Smooth muscle cell (in vitro differentiated cells): ENCODE data around the gene ZNF414. TPM values are rescaled to one million over a fixed set of nuclear protein-coding genes. Genes with fewer than 3 reads are reported as not detected.
A peak's percentile ranks its signal among the peaks of the same experiment; 100 is the strongest.

ENCODE experiments used
- DNase-seq: peaks from one replicate; lab custom pipeline; 2025; ENCODE audit not compliant: unreplicated experiment; lab: John Stamatoyannopoulos, UW
- H2AFZ ChIP-seq: fragments of 200-600 bp; sonication (generic); 2 replicates; pipeline ENCODE4 v1.6.0; 2016; ENCODE audit warnings: antibody characterized with exemption, low read depth, mild to moderate bottlenecking
- H3F3A ChIP-seq: fragments of 200-600 bp; sonication (generic); 2 replicates; pipeline ENCODE4 v1.6.0; 2017; ENCODE audit warnings: antibody characterized with exemption, low read depth
- H3K27ac ChIP-seq: fragments of 200-600 bp; sonication (generic); 2 replicates; pipeline ENCODE4 v1.5.1; 2016; ENCODE audit warnings: low read depth, mild to moderate bottlenecking
- H3K27me3 ChIP-seq: fragments of 200-600 bp; sonication (generic); 2 replicates; pipeline ENCODE4 v1.6.1; 2016; ENCODE audit warnings: low read depth, mild to moderate bottlenecking
- H3K36me3 ChIP-seq: fragments of 200-600 bp; sonication (generic); 2 replicates; pipeline ENCODE4 v1.5.1; 2016; ENCODE audit warnings: low read depth
- H3K4me1 ChIP-seq: fragments of 200-600 bp; sonication (generic); 2 replicates; pipeline ENCODE4 v1.5.1; 2016; ENCODE audit warnings: low read depth
- H3K4me2 ChIP-seq: fragments of 200-600 bp; sonication (generic); 2 replicates; pipeline ENCODE4 v1.6.0; 2016; ENCODE audit warnings: mild to moderate bottlenecking
- H3K4me3 ChIP-seq: fragments of 200-600 bp; sonication (generic); 2 replicates; pipeline ENCODE4 v1.5.1; 2016; ENCODE audit warnings: mild to moderate bottlenecking
- H3K79me2 ChIP-seq: fragments of 200-600 bp; sonication (generic); 2 replicates; pipeline ENCODE4 v1.6.0; 2016; ENCODE audit warnings: low read depth, mild to moderate bottlenecking
- H3K9ac ChIP-seq: fragments of 200-600 bp; sonication (generic); 2 replicates; pipeline ENCODE4 v1.6.0; 2016; ENCODE audit warnings: low read depth
- H3K9me3 ChIP-seq: fragments of 200-600 bp; sonication (generic); replicated peaks from 2 replicates; pipeline ENCODE4 v1.5.1; 2016; ENCODE audit warnings: low read depth
- H4K20me1 ChIP-seq: fragments of 200-600 bp; sonication (generic); 2 replicates; pipeline ENCODE4 v1.6.0; 2016; ENCODE audit warnings: low read depth
- CTCF ChIP-seq: fragments of 200-600 bp; sonication (generic); IDR thresholded peaks from 2 replicates; pipeline ENCODE4 v1.5.1; 2017; ENCODE audit warnings: borderline replicate concordance, mild to moderate bottlenecking, antibody characterized with exemption; ENCODE audit not compliant: insufficient read depth, poor library complexity, severe bottlenecking
- WGBS: methylation state at CpG from one replicate; pipeline ENCODE4 v1.1.7; 2016; ENCODE audit warnings: low lambda C conversion rate; 5-methylcytosine and 5-hydroxymethylcytosine counted together
- polyA plus RNA-seq: library from polyadenylated mRNA; unstranded; fragments of >200 nt; fragmentation: Nextera tagmentation; extraction: Ambion mirVana; gene quantifications from 2 replicates; pipeline ENCODE4 v1.2.1, GENCODE V29; 2016
- total RNA-seq: library from RNA; depleted of rRNA; stranded (reverse); fragments of >200 nt; gene quantifications from 2 replicates; pipeline ENCODE4 v1.2.3, GENCODE V29; 2014

The ZNF414 gene
- total and polyA plus RNA-seq, 2 experiments from 2014 or later: 10.2 to 33.0 TPM

- H3K4me1 ChIP-seq: no peaks in the 10 kb centered on the region
- peaks cover 80% of the 10 kb centered on the region for H3K79me2 ChIP-seq
- H3K36me3 ChIP-seq: peaks cover 25% of the 10 kb centered on the region
- no peaks in the 10 kb centered on the region for H3K27me3 ChIP-seq
- TF ChIP-seq CTCF: no peak
- peak overlapping the region; percentile 31 for H3K27ac ChIP-seq
- no peak overlapping the region for H2AFZ ChIP-seq
- no peak for DNase-seq
- H3K9ac ChIP-seq: no peak overlapping the region
- H3K9me3 ChIP-seq: no peaks in the 10 kb centered on the region
- WGBS: 76% methylated on average over 8 of the region's 8 CpGs
- no peak overlapping the region for H3K4me3 ChIP-seq
- H4K20me1 ChIP-seq: peaks cover 95% of the 10 kb centered on the region
- H3K4me2 ChIP-seq: no peak overlapping the region
- H3F3A ChIP-seq: peaks cover 12% of the 10 kb centered on the region
These were observed 45.1 kb downstream of the ZNF414 start for GRCh38 chr19:8468761-8469373.

GRCh38 chr19:8468124-8468523 lies 45.8 kb downstream of the ZNF414 start:
- WGBS: 94% methylated on average over 3 of the region's 3 CpGs
- Histone ChIP-seq H3K27ac (peak overlapping the region; percentile 31), H3K27me3 (no peaks in the 10 kb centered on the region), H3K9me3 (no peaks in the 10 kb centered on the region), H3K79me2 (peaks cover 80% of the 10 kb centered on the region), H4K20me1 (peaks cover 95% of the 10 kb centered on the region), H2AFZ (no peak overlapping the region), H3K4me1 (no peaks in the 10 kb centered on the region), H3K4me2 (no peak overlapping the region), H3F3A (peaks cover 12% of the 10 kb centered on the region), H3K9ac (no peak overlapping the region), H3K4me3 (no peak overlapping the region), H3K36me3 (peaks cover 22% of the 10 kb centered on the region)
- no peak for DNase-seq
- TF ChIP-seq CTCF: no peak

- Histone ChIP-seq H3K4me1 (no peaks in the 10 kb centered on the region), H3K4me2 (peak overlapping the region; percentile 54), H3K9me3 (no peaks in the 10 kb centered on the region), H3K4me3 (no peak overlapping the region), H2AFZ (no peak overlapping the region), H3F3A (peaks cover 16% of the 10 kb centered on the region), H3K27ac (peak overlapping the region; percentile 68), H3K36me3 (peaks cover 17% of the 10 kb centered on the region), H3K9ac (no peak overlapping the region), H3K79me2 (peaks cover 84% of the 10 kb centered on the region), H3K27me3 (no peaks in the 10 kb centered on the region), H4K20me1 (peaks cover 95% of the 10 kb centered on the region)
- no peak for TF ChIP-seq CTCF
- DNase-seq: no peak
- WGBS: 27% methylated on average over 4 of the region's 4 CpGs
These were observed 47.9 kb downstream of the ZNF414 start for GRCh38 chr19:8466018-8466417.

- Histone ChIP-seq H3K4me1 (peaks cover 22% of the 10 kb centered on the region), H3K27me3 (no peaks in the 10 kb centered on the region), H3K4me3 (no peak overlapping the region), H3K79me2 (peaks cover 85% of the 10 kb centered on the region), H2AFZ (no peak overlapping the region), H3K27ac (peak overlapping the region; percentile 20), H3F3A (peaks cover 32% of the 10 kb centered on the region), H4K20me1 (peaks cover 95% of the 10 kb centered on the region), H3K9me3 (no peaks in the 10 kb centered on the region), H3K4me2 (no peak overlapping the region), H3K9ac (no peak overlapping the region), H3K36me3 (peaks cover 12% of the 10 kb centered on the region)
- TF ChIP-seq CTCF: no peak
- no peak for DNase-seq
- WGBS: 91% methylated on average over 8 of the region's 8 CpGs
These were observed 50.6 kb downstream of the ZNF414 start for GRCh38 chr19:8463365-8463764.
